Erythroblast (primary cell): ENCODE data around the gene RNLS.

Experiments used
- GATA1 ChIP-seq: IDR thresholded peaks from 2 replicates; pipeline ENCODE4 v1.6.1; 2011; ENCODE audit warnings: low read depth, mild to moderate bottlenecking, control low read depth, low read length, moderate library complexity
- POLR2A ChIP-seq: IDR thresholded peaks from 2 replicates; pipeline ENCODE4 v1.6.1; 2011; ENCODE audit warnings: mild to moderate bottlenecking, low read length

DNA sequence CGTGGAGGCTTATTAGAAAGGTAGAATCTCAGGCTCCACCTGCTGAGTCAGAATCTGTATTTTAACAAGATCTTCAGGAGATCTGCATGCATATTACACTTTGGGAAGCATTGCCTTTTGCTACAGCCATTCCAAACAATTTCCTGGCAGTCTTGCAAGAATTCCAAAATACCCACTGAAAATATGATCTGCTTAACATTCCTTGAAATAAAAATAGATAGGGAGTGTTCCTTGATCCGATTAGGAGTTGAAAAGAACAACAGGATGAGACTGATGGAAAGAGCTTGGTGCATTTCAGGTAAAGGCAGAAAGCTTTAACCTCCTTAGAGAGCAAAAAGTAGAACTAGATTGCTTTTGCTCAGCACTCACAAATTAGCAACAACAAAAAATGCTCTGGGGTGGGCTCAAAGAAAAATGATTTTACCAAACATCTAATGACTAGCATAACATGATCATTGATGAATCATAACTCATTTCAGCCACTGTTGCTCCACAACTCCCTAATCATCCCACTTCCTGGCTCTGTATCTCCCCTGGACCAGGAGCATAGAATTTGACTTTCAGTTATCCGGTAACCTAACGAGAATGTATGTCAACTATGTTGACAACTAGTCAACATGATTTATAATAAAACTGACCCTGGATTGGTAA is 115.2 kb downstream of the RNLS start:
- TF ChIP-seq POLR2A (no peak), GATA1 (no peak)
